Measurements from ENCODE around the gene SERP2. TPM values are rescaled to one million over a fixed set of nuclear protein-coding genes. Genes with fewer than 3 reads are reported as not detected.

Gene SERP2
- total and polyA plus RNA-seq, 2 donors (not counting 1 experiment from before 2014, with no cell fraction given) = 10.6 to 15.5 TPM

- Histone ChIP-seq H3K4me2 (ENCODE audit: extremely low read depth, insufficient read depth, low read length) (no peak overlapping the region), H2AFZ (ENCODE audit: low read length) (no peak overlapping the region), H3K27ac (ENCODE audit: insufficient read depth, low read length) (no peak overlapping the region), H3K4me1 (ENCODE audit: control insufficient read depth, extremely low read depth, insufficient read depth, low read length) (no peaks in the 10 kb centered on the region), H3K36me3 (ENCODE audit: control insufficient read depth, insufficient read depth, low read length) (no peaks in the 10 kb centered on the region), H3K79me2 (ENCODE audit: control insufficient read depth, insufficient read depth, low read length) (no peaks in the 10 kb centered on the region), H3K9me3 (ENCODE audit: control insufficient read depth, insufficient read depth, low read depth, low read length) (no peaks in the 10 kb centered on the region), H3K4me3 (replicated peaks in 1 of 4; ENCODE audit: control extremely low read depth in 1 of 4, insufficient read depth in 1 of 4, low read depth in 3 of 4, low read length in 4 of 4) (no peak overlapping the region), H3K9ac (ENCODE audit: insufficient read depth, low read length) (no peak overlapping the region), H4K20me1 (ENCODE audit: control insufficient read depth, extremely low read depth, insufficient read depth, low read length) (no peaks in the 10 kb centered on the region), H3K27me3 (ENCODE audit: control insufficient read depth, insufficient read depth, low read length) (no peaks in the 10 kb centered on the region)
- TF ChIP-seq EZH2 (IDR thresholded peaks at IDR 0.05; ENCODE audit: low read length, missing control alignments) (no peak), CTCF (conservative IDR thresholded peaks at IDR 0.05 in 1 of 2, IDR thresholded peaks at IDR 0.05 in 1 of 2; ENCODE audit: low read depth in 1 of 2, low read length in 2 of 2) (no peak)
- DNase-seq (ENCODE audit: low read depth in 2 of 2) = no peak
Observed at GRCh38 chr13:44352671-44353070, 21.0 kb upstream of the SERP2 start.

DNA sequence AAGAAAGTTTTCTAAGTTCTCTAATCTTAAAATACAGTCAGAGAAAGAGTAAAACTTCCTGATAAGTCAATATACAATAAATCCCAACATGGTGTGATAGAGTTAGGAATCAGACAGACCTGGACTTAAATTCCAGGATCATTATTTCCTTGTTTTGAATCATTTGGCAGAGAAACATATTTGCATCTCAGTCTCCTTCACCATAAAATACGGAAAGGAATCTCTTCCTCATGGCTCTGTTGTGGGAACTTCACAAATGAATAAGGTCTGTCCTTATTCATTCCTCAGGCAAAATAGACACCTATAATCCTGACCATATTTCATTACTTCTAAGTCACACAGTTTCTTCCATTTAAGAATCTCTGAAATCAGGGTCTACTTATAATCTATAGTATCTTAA lies 19.3 kb upstream of the SERP2 start:
- no peak overlapping the region for H3K4me2 ChIP-seq (ENCODE audit: extremely low read depth, insufficient read depth, low read length)
- H3K27ac ChIP-seq (ENCODE audit: insufficient read depth, low read length) = no peak overlapping the region
- no peaks in the 10 kb centered on the region for H3K4me1 ChIP-seq (ENCODE audit: control insufficient read depth, extremely low read depth, insufficient read depth, low read length)
- no peaks in the 10 kb centered on the region for H3K27me3 ChIP-seq (ENCODE audit: control insufficient read depth, insufficient read depth, low read length)
- no peaks in the 10 kb centered on the region for H3K79me2 ChIP-seq (ENCODE audit: control insufficient read depth, insufficient read depth, low read length)
- TF ChIP-seq CTCF (conservative IDR thresholded peaks at IDR 0.05 in 1 of 2, IDR thresholded peaks at IDR 0.05 in 1 of 2; ENCODE audit: low read depth in 1 of 2, low read length in 2 of 2) (no peak), EZH2 (IDR thresholded peaks at IDR 0.05; ENCODE audit: low read length, missing control alignments) (no peak)
- H3K9me3 ChIP-seq (ENCODE audit: control insufficient read depth, insufficient read depth, low read depth, low read length) = no peaks in the 10 kb centered on the region
- no peak for DNase-seq (ENCODE audit: low read depth in 2 of 2)
- no peak overlapping the region for H3K4me3 ChIP-seq (replicated peaks in 1 of 4; ENCODE audit: control extremely low read depth in 1 of 4, insufficient read depth in 1 of 4, low read depth in 3 of 4, low read length in 4 of 4)
- H3K36me3 ChIP-seq (ENCODE audit: control insufficient read depth, insufficient read depth, low read length) = no peaks in the 10 kb centered on the region
- no peaks in the 10 kb centered on the region for H4K20me1 ChIP-seq (ENCODE audit: control insufficient read depth, extremely low read depth, insufficient read depth, low read length)
- H3K9ac ChIP-seq (ENCODE audit: insufficient read depth, low read length) = no peak overlapping the region
- H2AFZ ChIP-seq (ENCODE audit: low read length) = no peak overlapping the region

DNA sequence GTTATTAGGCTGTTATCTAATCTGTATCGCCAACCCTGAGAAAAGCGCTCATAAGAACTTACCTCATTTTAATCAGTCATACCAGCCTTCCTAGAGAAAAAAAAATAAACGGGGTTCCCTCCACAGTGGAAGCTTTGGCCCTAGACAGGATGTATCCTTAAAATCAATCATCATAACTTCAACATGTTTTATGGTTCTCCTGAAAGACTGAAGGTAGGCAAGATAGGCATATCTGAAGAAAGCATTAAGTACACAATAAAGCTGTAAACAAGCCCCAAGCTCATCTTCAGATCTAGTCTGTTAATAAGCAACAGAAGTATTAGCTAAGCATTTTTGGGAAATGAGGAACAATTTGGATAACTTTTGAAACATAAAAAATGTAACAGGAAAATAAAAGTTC lies 18.7 kb upstream of the SERP2 start:
- H4K20me1 ChIP-seq (ENCODE audit: control insufficient read depth, extremely low read depth, insufficient read depth, low read length) = no peaks in the 10 kb centered on the region
- no peak overlapping the region for H3K9ac ChIP-seq (ENCODE audit: insufficient read depth, low read length)
- no peak overlapping the region for H3K4me3 ChIP-seq (replicated peaks in 1 of 4; ENCODE audit: control extremely low read depth in 1 of 4, insufficient read depth in 1 of 4, low read depth in 3 of 4, low read length in 4 of 4)
- TF ChIP-seq EZH2 (IDR thresholded peaks at IDR 0.05; ENCODE audit: low read length, missing control alignments) = no peak
- TF ChIP-seq CTCF (conservative IDR thresholded peaks at IDR 0.05 in 1 of 2, IDR thresholded peaks at IDR 0.05 in 1 of 2; ENCODE audit: low read depth in 1 of 2, low read length in 2 of 2) = no peak
- DNase-seq (ENCODE audit: low read depth in 2 of 2) = no peak
- no peak overlapping the region for H3K4me2 ChIP-seq (ENCODE audit: extremely low read depth, insufficient read depth, low read length)
- no peaks in the 10 kb centered on the region for H3K79me2 ChIP-seq (ENCODE audit: control insufficient read depth, insufficient read depth, low read length)
- no peaks in the 10 kb centered on the region for H3K9me3 ChIP-seq (ENCODE audit: control insufficient read depth, insufficient read depth, low read depth, low read length)
- H3K36me3 ChIP-seq (ENCODE audit: control insufficient read depth, insufficient read depth, low read length) = no peaks in the 10 kb centered on the region
- H3K4me1 ChIP-seq (ENCODE audit: control insufficient read depth, extremely low read depth, insufficient read depth, low read length) = no peaks in the 10 kb centered on the region
- H3K27ac ChIP-seq (ENCODE audit: insufficient read depth, low read length) = no peak overlapping the region
- no peaks in the 10 kb centered on the region for H3K27me3 ChIP-seq (ENCODE audit: control insufficient read depth, insufficient read depth, low read length)
- no peak overlapping the region for H2AFZ ChIP-seq (ENCODE audit: low read length)

All from fibroblast of lung (primary cell).